Measurements from ENCODE around the gene EPM2A. TPM values are rescaled to one million over a fixed set of nuclear protein-coding genes. Genes with fewer than 3 reads are reported as not detected.

The EPM2A gene
- total and polyA plus RNA-seq, 8 donors: 3.4 to 60.8 (median 17.2) TPM

GRCh38 chr6:145630598-145630997, 104.7 kb downstream of the EPM2A start:
- Histone ChIP-seq H3K9me3 (no peaks in the 10 kb centered on the region), H3K27me3 (no peaks in the 10 kb centered on the region), H3K4me1 (peaks cover 0 to 5% (median 0%) of the 10 kb centered on the region in 4 donors), H3K27ac (no peak overlapping the region), H3K36me3 (peaks cover 0 to 26% (median 11%) of the 10 kb centered on the region in 4 donors), H3K4me3 (no peak overlapping the region)
- 93 to 97% (median 96%) methylated on average over 3 of the region's 3 CpGs for WGBS, 5 donors
- intact Hi-C loops (cut with DNase I; ENCODE audit: low total_unique reads): loop anchor here (10.0 kb wide), 1 partner anchor 1046 kb away; no protein-coding TSS in a partner anchor
- TF ChIP-seq CTCF (IDR thresholded peaks at IDR 0.05): no peak
- no peak for TF ChIP-seq POLR2AphosphoS5 (IDR thresholded peaks at IDR 0.05)
- no peak for TF ChIP-seq EP300 (IDR thresholded peaks at IDR 0.05)
- no peak for TF ChIP-seq POLR2A (IDR thresholded peaks at IDR 0.05)
- DNase-seq: no peak

- Histone ChIP-seq H3K36me3 (peaks cover 0 to 26% (median 11%) of the 10 kb centered on the region in 4 donors), H3K27ac (no peak overlapping the region), H3K9me3 (no peaks in the 10 kb centered on the region), H3K4me1 (peaks cover 0 to 5% (median 0%) of the 10 kb centered on the region in 4 donors), H3K27me3 (no peaks in the 10 kb centered on the region), H3K4me3 (no peak overlapping the region)
- 80 to 93% (median 92%) methylated on average over 4 of the region's 4 CpGs for WGBS, 5 donors
- no peak for TF ChIP-seq POLR2AphosphoS5 (IDR thresholded peaks at IDR 0.05)
- no peak for TF ChIP-seq EP300 (IDR thresholded peaks at IDR 0.05)
- no peak for TF ChIP-seq POLR2A (IDR thresholded peaks at IDR 0.05)
- TF ChIP-seq CTCF (IDR thresholded peaks at IDR 0.05): no peak
- DNase-seq: no peak
- intact Hi-C loops (cut with DNase I; ENCODE audit: low total_unique reads): no loop called here
These were observed 105.8 kb downstream of the EPM2A start for GRCh38 chr6:145629478-145629877.

GRCh38 chr6:145627451-145627850, 107.9 kb downstream of the EPM2A start:
- TF ChIP-seq EP300 (IDR thresholded peaks at IDR 0.05) (no peak), POLR2AphosphoS5 (IDR thresholded peaks at IDR 0.05) (no peak), CTCF (IDR thresholded peaks at IDR 0.05) (no peak), POLR2A (IDR thresholded peaks at IDR 0.05) (no peak)
- 94 to 99% (median 96%) methylated on average over 8 to 17 of the region's 17 CpGs for WGBS, 5 donors
- no peak overlapping the region for H3K27ac ChIP-seq
- no peaks in the 10 kb centered on the region for H3K4me1 ChIP-seq
- no peak overlapping the region for H3K4me3 ChIP-seq
- DNase-seq: no peak
- H3K9me3 ChIP-seq: no peaks in the 10 kb centered on the region
- no peaks in the 10 kb centered on the region for H3K27me3 ChIP-seq
- peaks cover 0 to 26% (median 11%) of the 10 kb centered on the region in 4 donors for H3K36me3 ChIP-seq
- intact Hi-C loops (cut with DNase I; ENCODE audit: low total_unique reads): no loop called here

- Histone ChIP-seq H3K36me3 (peaks cover 0 to 26% (median 11%) of the 10 kb centered on the region in 4 donors), H3K27me3 (no peaks in the 10 kb centered on the region), H3K9me3 (no peaks in the 10 kb centered on the region), H3K4me1 (no peaks in the 10 kb centered on the region), H3K27ac (no peak overlapping the region), H3K4me3 (no peak overlapping the region)
- peak in 1 of 2 donors; percentile 16 for DNase-seq
- intact Hi-C loops (cut with DNase I; ENCODE audit: low total_unique reads): no loop called here
- TF ChIP-seq POLR2AphosphoS5 (IDR thresholded peaks at IDR 0.05) (no peak), EP300 (IDR thresholded peaks at IDR 0.05) (no peak), CTCF (IDR thresholded peaks at IDR 0.05) (no peak), POLR2A (IDR thresholded peaks at IDR 0.05) (no peak)
- 72 to 88% (median 86%) methylated on average over 7 of the region's 7 CpGs for WGBS, 5 donors
These were observed 108.5 kb downstream of the EPM2A start for GRCh38 chr6:145626857-145627256.

All from stomach (tissue), 9 donors.